Uterus (tissue), 4 donors: Measurements from ENCODE around the gene SLC44A2. TPM values are rescaled to one million over a fixed set of nuclear protein-coding genes. Genes with fewer than 3 reads are reported as not detected.

Experiments
- total RNA-seq, 4 donors: library from RNA; depleted of rRNA in 3 of 4; stranded (reverse); fragments of >200 nt in 3 of 4; gene quantifications; one replicate each; pipeline versions ENCODE4 v1.1.0 to v1.2.4, GENCODE V29; 2014 to 2023
- donor health status: DM: yes; HTN: yes; CAD: no.

SLC44A2 gene
- total RNA-seq, 4 donors from 2014 or later = 38.5 to 107 (median 65.8) TPM

Other genes with a start within 250 kb of the SLC44A2 start
- 100 to 1,000 TPM in 1 of 4 donors, 10 to 100 TPM in 3; 22.0 to 112 (median 67.8) TPM for gene TYK2, start 245.0 kb upstream of the SLC44A2 start, total RNA-seq
- gene CDC37, start 222.0 kb upstream of the SLC44A2 start, total RNA-seq = 100 to 1,000 TPM in 2 of 4 donors, 10 to 100 TPM in 2; 41.5 to 163 (median 129) TPM
- gene PDE4A, start 205.0 kb upstream of the SLC44A2 start, total RNA-seq = 10 to 100 TPM in 1 of 4 donors, 1 to 10 TPM in 3; 3.2 to 10.6 (median 4.1) TPM
- gene KEAP1, start 122.2 kb upstream of the SLC44A2 start, total RNA-seq = 100 to 1,000 TPM in 1 of 4 donors, 10 to 100 TPM in 3; 39.7 to 127 (median 56.8) TPM
- 1 to 10 TPM in 2 of 4 donors, not detected in 2; 1.8 to 2.6 TPM for gene S1PR5, start 108.1 kb upstream of the SLC44A2 start, total RNA-seq
- 10 to 100 TPM in 2 of 4 donors, 1 to 10 TPM in 2; 4.4 to 22.1 (median 8.4) TPM for gene ATG4D, start 81.6 kb upstream of the SLC44A2 start, total RNA-seq
- gene KRI1, start 59.5 kb upstream of the SLC44A2 start, total RNA-seq = 100 to 1,000 TPM in 1 of 4 donors, 10 to 100 TPM in 2, 1 to 10 TPM in 1; 9.0 to 152 (median 27.6) TPM
- 10 to 100 TPM in 1 of 4 donors, 1 to 10 TPM in 3; 7.7 to 14.6 (median 7.8) TPM for gene CDKN2D, start 56.6 kb upstream of the SLC44A2 start, total RNA-seq
- gene AP1M2, start 38.2 kb upstream of the SLC44A2 start, total RNA-seq = 10 to 100 TPM in 2 of 4 donors, not detected in 2; 14.9 to 16.7 TPM
- 100 to 1,000 TPM in 2 of 4 donors, 10 to 100 TPM in 2; 57.1 to 282 (median 138) TPM for gene ILF3, start 28.8 kb downstream of the SLC44A2 start, total RNA-seq
- 100 to 1,000 TPM in 1 of 4 donors, 10 to 100 TPM in 3; 35.0 to 311 (median 50.8) TPM for gene QTRT1, start 75.9 kb downstream of the SLC44A2 start, total RNA-seq
- gene DNM2, start 92.5 kb downstream of the SLC44A2 start, total RNA-seq = 100 to 1,000 TPM in 2 of 4 donors, 10 to 100 TPM in 2; 46.8 to 150 (median 86.0) TPM
- 10 to 100 TPM in 3 of 4 donors, 1 to 10 TPM in 1; 7.2 to 57.0 (median 27.2) TPM for gene TMED1, start 210.7 kb downstream of the SLC44A2 start, total RNA-seq
- gene C19orf38, start 222.9 kb downstream of the SLC44A2 start, total RNA-seq = 10 to 100 TPM in 1 of 4 donors, 1 to 10 TPM in 1, not detected in 2; 2.7 to 25.9 TPM
- 10 to 100 TPM in 2 of 4 donors, 1 to 10 TPM in 2; 6.4 to 50.4 (median 18.7) TPM for gene CARM1, start 246.0 kb downstream of the SLC44A2 start, total RNA-seq